Activated CD8-positive, alpha-beta memory T cell treated with anti-CD3 and anti-CD28 coated beads, Interleukin-2, amount 10 ng/mL, durations not matched to agents 7 days and 5 days (primary cell): ENCODE data around the gene C11orf86. TPM values are rescaled to one million over a fixed set of nuclear protein-coding genes. Genes with fewer than 3 reads are reported as not detected.
A peak's percentile ranks its signal among the peaks of the same experiment; 100 is the strongest.

Source experiments
- ATAC-seq: fragments of 150-1000 bp; cut with Tn5 transposase; one replicate; pipeline ENCODE4 v1.10.0; 2021; ENCODE audit warnings: moderate library complexity
- CTCF ChIA-PET: fragments of 350-600 bp; sonication (Branson Sonifier 250); formaldehyde crosslinking; loops from one replicate; lab custom pipeline; 2021; ENCODE audit warnings: antibody characterized with exemption; lab: Charles Lee
- DNase-seq: peaks from one replicate; pipeline ENCODE4 v3.0.0-alpha.2; 2020
- H3K27ac Mint-ChIP-seq: one replicate; pipeline ENCODE4 v1.8.0; 2021; ENCODE audit warnings: mild to moderate bottlenecking, mixed read lengths
- H3K27me3 Mint-ChIP-seq: one replicate; pipeline ENCODE4 v1.8.0; 2021; ENCODE audit warnings: mixed read lengths
- H3K36me3 Mint-ChIP-seq: one replicate; pipeline ENCODE4 v1.8.0; 2021; ENCODE audit warnings: mild to moderate bottlenecking, mixed read lengths
- H3K4me1 Mint-ChIP-seq: one replicate; pipeline ENCODE4 v1.8.0; 2021; ENCODE audit warnings: mixed read lengths
- H3K4me3 Mint-ChIP-seq: one replicate; pipeline ENCODE4 v1.8.0; 2021; ENCODE audit warnings: mild to moderate bottlenecking, moderate library complexity, mixed read lengths
- H3K9me3 Mint-ChIP-seq: one replicate; pipeline ENCODE4 v1.8.0; 2022; ENCODE audit warnings: low read depth, mixed read lengths
- total RNA-seq, 2 experiments: library from RNA; stranded (reverse); gene quantifications; one replicate each; pipeline ENCODE4 v1.2.3, GENCODE V29; 2021

Gene C11orf86
- total RNA-seq, 2 experiments from 2014 or later = not detected

- Mint-ChIP-seq H3K9me3 (peaks cover 2% of the 10 kb centered on the region), H3K4me3 (no peak overlapping the region), H3K36me3 (no peaks in the 10 kb centered on the region), H3K27ac (no peak overlapping the region), H3K4me1 (no peaks in the 10 kb centered on the region), H3K27me3 (no peaks in the 10 kb centered on the region)
- CTCF ChIA-PET = no interaction called here
- DNase-seq (no peak), ATAC-seq (no peak)
Observed at GRCh38 chr11:67007126-67007525, 32.0 kb downstream of the C11orf86 start.

DNA sequence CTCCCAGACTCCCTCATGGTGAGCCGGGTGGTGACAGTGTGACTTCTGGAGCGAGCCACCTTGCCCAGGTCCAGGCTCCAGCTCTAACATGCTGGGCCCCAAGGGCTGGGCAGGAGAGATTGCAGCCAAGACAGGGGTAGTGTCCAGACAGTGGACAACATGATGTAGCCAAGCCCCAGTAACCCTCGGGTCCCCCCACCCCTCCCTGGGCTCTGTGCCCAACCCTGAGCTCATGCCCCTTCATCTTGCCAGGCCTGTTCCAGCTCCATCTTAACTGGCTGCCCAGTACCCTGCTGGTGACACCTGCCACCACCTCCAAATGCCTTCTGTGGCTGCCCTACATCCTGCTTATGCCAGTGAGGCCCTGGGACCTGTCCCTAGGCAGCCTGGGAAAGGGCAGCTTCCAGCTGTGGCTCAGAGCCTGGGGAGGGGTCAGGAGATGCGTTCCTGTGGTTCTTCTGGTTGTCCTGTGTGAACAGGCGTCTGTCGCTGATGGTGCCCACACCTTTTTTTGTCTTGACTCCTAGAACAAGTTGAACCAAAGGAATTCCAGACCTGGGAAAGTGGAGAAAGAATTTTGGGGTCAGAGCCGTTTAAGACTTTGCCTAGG, 35.3 kb downstream of the C11orf86 start:
- no peaks in the 10 kb centered on the region for H3K36me3 Mint-ChIP-seq
- ATAC-seq (no peak), DNase-seq (no peak)
- no peaks in the 10 kb centered on the region for H3K4me1 Mint-ChIP-seq
- H3K9me3 Mint-ChIP-seq = peaks cover 2% of the 10 kb centered on the region
- CTCF ChIA-PET = no interaction called here
- no peak overlapping the region for H3K4me3 Mint-ChIP-seq
- no peak overlapping the region for H3K27ac Mint-ChIP-seq
- H3K27me3 Mint-ChIP-seq = no peaks in the 10 kb centered on the region

DNA sequence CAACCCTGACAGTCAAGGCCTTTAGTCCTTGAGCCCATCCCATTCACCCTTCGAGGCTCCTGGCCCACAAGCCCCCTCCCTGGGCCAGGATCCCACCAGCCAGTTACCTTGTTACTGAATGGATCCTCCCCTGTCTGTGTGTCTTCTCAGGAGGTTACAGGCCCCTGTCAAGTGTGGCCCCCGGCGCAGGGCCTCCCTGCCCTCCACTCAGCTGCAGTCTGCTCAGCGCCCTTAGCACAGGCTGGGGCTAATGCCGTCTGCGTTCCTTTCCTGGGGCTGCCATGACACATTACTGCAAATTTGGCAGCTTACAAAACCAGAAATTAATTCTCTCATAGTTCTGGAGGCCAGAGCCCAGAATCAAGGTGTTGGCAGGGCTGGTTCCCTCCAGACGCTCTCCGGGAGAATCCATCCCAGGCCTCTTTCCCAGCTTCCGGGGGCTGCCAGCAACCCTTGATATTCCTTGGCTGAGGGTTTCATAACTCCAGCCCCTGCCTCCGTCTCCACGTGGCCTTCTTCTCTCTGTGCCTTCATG, 38.5 kb downstream of the C11orf86 start:
- CTCF ChIA-PET = interaction anchor here (0.6 kb wide), 1 partner anchor 22 kb away, joined by 3 read pairs; no protein-coding TSS in a partner anchor

DNA sequence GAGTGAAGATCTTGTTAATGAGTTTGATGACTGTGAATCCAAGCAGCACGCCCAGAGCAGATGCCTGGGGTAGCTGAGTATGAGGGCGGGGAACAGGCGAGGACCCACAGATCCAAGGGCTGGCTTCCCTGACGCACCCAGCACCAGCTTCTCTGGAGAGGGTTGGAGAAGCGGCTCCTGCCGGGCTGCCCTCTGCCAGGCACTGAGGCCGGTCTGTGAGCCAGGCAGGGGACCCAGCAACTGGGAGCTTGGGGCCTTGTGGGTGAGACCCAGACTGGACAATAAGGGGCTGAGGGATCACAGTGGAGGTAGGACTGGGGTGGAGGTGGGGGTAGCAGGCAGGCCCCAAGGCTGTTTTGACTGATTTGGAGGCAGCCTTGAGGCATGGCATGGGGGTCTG, 39.2 kb downstream of the C11orf86 start:
- Mint-ChIP-seq H3K27ac (no peak overlapping the region), H3K9me3 (no peaks in the 10 kb centered on the region), H3K27me3 (peaks cover 13% of the 10 kb centered on the region), H3K36me3 (no peaks in the 10 kb centered on the region), H3K4me3 (no peak overlapping the region), H3K4me1 (no peaks in the 10 kb centered on the region)
- CTCF ChIA-PET = no interaction called here
- DNase-seq (no peak), ATAC-seq (no peak)

More for the DNA sequence above, 38.5 kb downstream of the C11orf86 start:
- H3K36me3 Mint-ChIP-seq = no peaks in the 10 kb centered on the region
- no peak for ATAC-seq
- no peak overlapping the region for H3K27ac Mint-ChIP-seq
- no peak overlapping the region for H3K4me3 Mint-ChIP-seq
- no peaks in the 10 kb centered on the region for H3K9me3 Mint-ChIP-seq
- H3K27me3 Mint-ChIP-seq = peaks cover 9% of the 10 kb centered on the region
- H3K4me1 Mint-ChIP-seq = no peaks in the 10 kb centered on the region
- DNase-seq = no peak

DNA sequence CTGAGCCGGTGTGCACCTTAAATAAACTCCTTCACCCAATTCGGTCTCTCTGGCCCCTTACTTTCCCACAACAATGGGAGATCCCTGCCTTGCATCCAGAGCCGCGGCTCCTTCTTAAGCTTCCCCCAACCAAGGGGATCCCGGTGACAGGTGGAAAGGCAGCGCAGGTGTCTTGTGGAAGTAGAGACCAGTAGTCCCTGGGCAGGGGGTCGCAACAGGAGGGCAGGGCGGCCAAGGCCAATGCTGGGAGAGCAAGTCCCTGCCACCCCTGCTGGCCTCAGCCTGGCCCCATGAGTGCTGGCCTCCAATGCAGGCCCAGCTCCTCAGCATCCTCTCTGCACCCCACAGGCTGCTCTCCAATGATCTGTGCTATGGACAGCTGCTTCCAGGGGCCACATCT, 39.9 kb downstream of the C11orf86 start:
- Mint-ChIP-seq H3K27ac (no peak overlapping the region), H3K4me3 (no peak overlapping the region), H3K4me1 (no peaks in the 10 kb centered on the region), H3K9me3 (no peaks in the 10 kb centered on the region), H3K27me3 (peaks cover 15% of the 10 kb centered on the region), H3K36me3 (no peaks in the 10 kb centered on the region)
- CTCF ChIA-PET = no interaction called here
- DNase-seq = no peak
- no peak for ATAC-seq

GRCh38 chr11:67016550-67016949, 41.4 kb downstream of the C11orf86 start:
- no peaks in the 10 kb centered on the region for H3K36me3 Mint-ChIP-seq
- peaks cover 5% of the 10 kb centered on the region for H3K4me1 Mint-ChIP-seq
- no peaks in the 10 kb centered on the region for H3K9me3 Mint-ChIP-seq
- ATAC-seq (no peak), DNase-seq (no peak)
- H3K27ac Mint-ChIP-seq = no peak overlapping the region
- CTCF ChIA-PET = interaction anchor here (1.1 kb wide), 1 partner anchor 9 kb away, joined by 3 read pairs; no protein-coding TSS in a partner anchor
- H3K27me3 Mint-ChIP-seq = peaks cover 27% of the 10 kb centered on the region
- no peak overlapping the region for H3K4me3 Mint-ChIP-seq

GRCh38 chr11:67020949-67021348, 45.8 kb downstream of the C11orf86 start:
- Mint-ChIP-seq H3K36me3 (peaks cover 2% of the 10 kb centered on the region), H3K4me1 (peaks cover 29% of the 10 kb centered on the region), H3K4me3 (no peak overlapping the region), H3K27me3 (peaks cover 58% of the 10 kb centered on the region), H3K9me3 (no peaks in the 10 kb centered on the region), H3K27ac (no peak overlapping the region)
- no peak for ATAC-seq
- CTCF ChIA-PET = interaction anchor here (1.1 kb wide), 1 partner anchor 35 kb away, joined by 4 read pairs; no protein-coding TSS in a partner anchor
- no peak for DNase-seq

GRCh38 chr11:67022341-67022933, 47.3 kb downstream of the C11orf86 start:
- DNase-seq (no peak), ATAC-seq (no peak)
- no peak overlapping the region for H3K27ac Mint-ChIP-seq
- H3K36me3 Mint-ChIP-seq = peaks cover 2% of the 10 kb centered on the region
- CTCF ChIA-PET = interaction anchor here (0.6 to 1.1 kb wide), 2 partner anchors 9 to 33 kb away, joined by 3 to 4 read pairs; no protein-coding TSS in a partner anchor
- H3K4me1 Mint-ChIP-seq = peaks cover 29% of the 10 kb centered on the region
- no peaks in the 10 kb centered on the region for H3K9me3 Mint-ChIP-seq
- peak overlapping the region; percentile 6 for H3K4me3 Mint-ChIP-seq
- H3K27me3 Mint-ChIP-seq = peaks cover 60% of the 10 kb centered on the region

- H3K27me3 Mint-ChIP-seq = peaks cover 68% of the 10 kb centered on the region
- H3K27ac Mint-ChIP-seq = no peak within 1 kb of the TSS
- peak within 1 kb of the TSS; percentile 6 for H3K4me3 Mint-ChIP-seq
- peaks cover 29% of the 10 kb centered on the region for H3K4me1 Mint-ChIP-seq
- ATAC-seq (peak; percentile 25), DNase-seq (no peak)
- CTCF ChIA-PET = no interaction called here
- no peaks in the 10 kb centered on the region for H3K9me3 Mint-ChIP-seq
- H3K36me3 Mint-ChIP-seq = peaks cover 2% of the 10 kb centered on the region
Observed at GRCh38 chr11:67022961-67023956, 48.2 kb downstream of the C11orf86 start, which contains the start of gene SYT12. Gene SYT12 (plus strand): TSS chr11:67023134. CDS start chr11:67030145, 7,011 bp downstream.

DNA sequence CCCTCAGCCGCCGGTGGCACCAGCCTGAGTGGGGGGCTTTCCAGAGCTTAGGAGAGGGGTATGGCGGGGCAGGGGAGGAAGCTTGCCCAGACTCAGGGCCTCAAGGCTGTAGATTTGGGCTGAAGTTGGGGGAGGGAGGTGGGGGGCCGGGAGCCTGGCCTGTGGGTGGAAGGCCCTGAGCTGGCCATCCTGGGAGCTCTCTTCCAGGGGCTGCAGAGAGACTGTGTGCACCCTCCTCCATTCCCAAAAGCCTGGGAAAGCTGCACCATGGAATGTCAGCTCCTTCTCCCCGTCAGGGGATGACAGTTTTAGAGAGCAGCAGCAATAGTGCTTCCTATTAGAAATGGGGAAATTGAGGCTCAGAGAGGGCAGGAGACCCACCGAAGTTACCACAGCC, 48.9 kb downstream of the C11orf86 start:
- no peak for ATAC-seq

DNA sequence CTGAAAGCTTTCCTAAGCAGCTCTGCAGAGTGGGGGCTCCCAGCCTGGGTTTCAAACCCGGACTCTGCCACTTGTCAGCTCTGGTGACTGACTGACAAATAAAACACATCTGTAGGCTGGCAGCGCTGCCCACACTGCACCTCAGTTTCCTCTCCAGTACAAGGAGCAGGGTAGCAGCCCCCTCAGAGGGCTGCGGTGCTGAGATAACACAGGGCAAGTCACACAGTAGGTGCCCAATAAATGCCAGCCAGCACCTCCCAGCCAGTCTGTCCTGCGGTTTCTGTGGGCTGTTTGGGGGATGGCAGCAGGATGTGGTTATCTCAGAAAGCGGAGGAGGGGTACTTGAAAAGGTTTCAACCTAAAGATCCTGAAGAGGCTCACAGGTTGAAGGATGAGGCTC, 49.3 kb downstream of the C11orf86 start:
- ATAC-seq (peak; percentile 14), DNase-seq (peak; percentile 73)
- Mint-ChIP-seq H3K4me1 (peaks cover 29% of the 10 kb centered on the region), H3K36me3 (peaks cover 2% of the 10 kb centered on the region), H3K9me3 (no peaks in the 10 kb centered on the region), H3K4me3 (no peak overlapping the region), H3K27ac (no peak overlapping the region), H3K27me3 (peaks cover 72% of the 10 kb centered on the region)
- CTCF ChIA-PET = interaction anchor here (1.3 kb wide), 1 partner anchor 293 kb away, joined by 3 read pairs; no protein-coding TSS in a partner anchor

More for the DNA sequence above, 48.9 kb downstream of the C11orf86 start:
- Mint-ChIP-seq H3K4me3 (no peak overlapping the region), H3K36me3 (peaks cover 2% of the 10 kb centered on the region), H3K27me3 (peaks cover 70% of the 10 kb centered on the region), H3K27ac (no peak overlapping the region), H3K4me1 (peaks cover 29% of the 10 kb centered on the region), H3K9me3 (no peaks in the 10 kb centered on the region)
- DNase-seq = no peak
- CTCF ChIA-PET = no interaction called here

GRCh38 chr11:67024966-67025365, 49.9 kb downstream of the C11orf86 start:
- Mint-ChIP-seq H3K4me3 (no peak overlapping the region), H3K4me1 (peaks cover 29% of the 10 kb centered on the region), H3K27me3 (peaks cover 74% of the 10 kb centered on the region), H3K27ac (no peak overlapping the region), H3K9me3 (no peaks in the 10 kb centered on the region), H3K36me3 (peaks cover 2% of the 10 kb centered on the region)
- ATAC-seq (no peak), DNase-seq (no peak)
- CTCF ChIA-PET = interaction anchor here (1.3 kb wide), 2 partner anchors 9 to 293 kb away, joined by 3 read pairs; no protein-coding TSS in a partner anchor

DNA sequence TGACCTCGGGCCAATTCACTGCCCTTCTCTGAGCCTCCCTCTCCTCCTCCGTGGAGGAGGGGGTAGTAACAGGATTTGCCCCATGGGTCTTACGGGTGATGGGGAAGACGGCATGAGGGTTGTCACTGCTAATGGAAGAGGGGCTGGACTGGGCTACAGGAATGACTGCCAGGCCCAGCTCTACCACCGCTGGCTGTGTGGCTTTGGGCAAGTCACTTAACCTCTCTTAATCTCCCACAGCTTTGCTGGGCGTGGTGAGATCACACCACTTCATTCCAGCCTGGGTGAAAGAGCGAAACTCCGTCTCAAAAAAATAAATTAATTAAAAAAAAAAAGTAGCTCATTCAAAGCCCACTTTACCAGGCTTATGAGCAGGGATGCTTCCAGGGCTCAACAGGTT, 50.6 kb downstream of the C11orf86 start:
- DNase-seq = no peak
- ATAC-seq = no peak
- H3K27me3 Mint-ChIP-seq = peaks cover 77% of the 10 kb centered on the region
- no peak overlapping the region for H3K27ac Mint-ChIP-seq
- H3K4me1 Mint-ChIP-seq = peaks cover 29% of the 10 kb centered on the region
- no peak overlapping the region for H3K4me3 Mint-ChIP-seq
- H3K9me3 Mint-ChIP-seq = no peaks in the 10 kb centered on the region
- CTCF ChIA-PET = interaction anchor here (1.3 kb wide), 2 partner anchors 9 to 294 kb away, joined by 3 read pairs; no protein-coding TSS in a partner anchor
- H3K36me3 Mint-ChIP-seq = peaks cover 2% of the 10 kb centered on the region
